ENCODE data around the gene CD48.
"Not testable (repeated sequence)": the region's sequence is repeated elsewhere in the genome, so short reads cannot be mapped to it uniquely, and the experiment has no call there.

CD48 gene

GRCh38 chr1:160741092-160741501, 29.5 kb upstream of the CD48 start:
- DNase-seq: no peak

DNA sequence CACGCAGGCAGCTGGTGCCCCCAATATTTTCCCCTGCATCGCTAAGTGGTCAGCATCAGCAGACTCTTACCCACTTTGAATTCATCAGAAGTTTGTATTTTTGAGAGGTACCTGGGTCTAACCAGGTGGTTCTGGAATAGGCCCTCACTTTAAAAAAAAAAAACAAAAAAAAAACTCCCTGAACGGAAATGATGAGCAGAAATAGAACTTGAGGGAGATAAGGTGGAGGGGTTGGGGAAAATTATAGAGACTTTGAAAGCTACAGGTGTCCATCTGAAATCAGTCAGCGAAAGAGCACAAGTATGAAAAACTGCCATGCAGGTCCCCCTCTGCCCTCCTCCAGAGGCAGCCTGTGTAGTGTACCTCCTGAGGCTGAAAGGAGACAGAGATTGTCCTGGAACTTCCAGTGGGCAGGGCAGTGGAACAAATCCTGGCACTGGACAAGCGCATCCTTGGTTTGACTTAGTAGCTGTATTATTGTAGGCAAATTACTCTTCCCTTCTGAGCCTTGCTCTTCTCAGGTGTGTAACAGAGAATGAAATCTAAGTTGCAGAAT, 28.6 kb upstream of the CD48 start:
- no peak for DNase-seq

DNA sequence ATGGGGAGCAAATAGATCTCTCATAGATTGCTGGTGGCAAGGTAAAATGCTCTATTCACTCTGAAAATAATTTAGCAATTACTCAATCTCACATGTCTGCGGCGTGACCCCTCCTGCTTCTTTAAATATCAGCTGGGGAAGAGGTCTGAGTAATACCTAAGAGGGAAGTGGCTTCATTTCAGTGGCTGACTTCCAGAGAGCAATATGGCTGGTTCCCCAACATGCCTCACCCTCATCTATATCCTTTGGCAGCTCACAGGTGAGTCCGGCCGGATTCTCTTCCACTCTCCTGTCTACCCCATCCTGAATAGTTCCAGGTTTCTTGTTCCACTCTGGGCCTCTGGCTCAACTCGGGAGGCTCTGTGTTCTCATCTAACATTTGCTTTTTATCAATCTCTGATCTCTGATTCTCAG, 27.5 kb upstream of the CD48 start, which contains the start of gene SLAMF7:
SLAMF7 (plus strand) TSS at position 150 of the 414 bp plus-strand sequence; CDS start at position 205, 55 bp downstream.
- DNase-seq: no peak

- no peak for DNase-seq
These were observed 26.6 kb upstream of the CD48 start for GRCh38 chr1:160738271-160738670.

DNA sequence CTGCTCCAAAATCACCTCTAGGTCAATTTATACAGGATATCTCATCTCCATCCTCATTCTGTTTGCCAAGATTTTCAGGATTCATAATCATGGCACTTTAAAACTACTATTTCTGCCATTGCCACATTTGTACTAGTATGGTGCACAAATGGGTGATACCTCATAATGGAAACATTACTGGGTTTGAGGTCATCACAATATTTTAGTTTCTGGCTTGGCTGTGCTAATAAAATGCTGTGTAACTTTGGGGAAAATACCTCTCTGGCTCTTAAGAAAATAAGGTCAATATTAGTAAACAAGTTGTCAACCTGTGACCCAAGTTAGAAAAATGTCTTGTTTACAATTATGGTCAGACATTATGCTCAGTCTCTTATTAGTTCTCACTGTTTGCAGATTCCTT, 22.7 kb upstream of the CD48 start:
- DNase-seq: no peak

DNA sequence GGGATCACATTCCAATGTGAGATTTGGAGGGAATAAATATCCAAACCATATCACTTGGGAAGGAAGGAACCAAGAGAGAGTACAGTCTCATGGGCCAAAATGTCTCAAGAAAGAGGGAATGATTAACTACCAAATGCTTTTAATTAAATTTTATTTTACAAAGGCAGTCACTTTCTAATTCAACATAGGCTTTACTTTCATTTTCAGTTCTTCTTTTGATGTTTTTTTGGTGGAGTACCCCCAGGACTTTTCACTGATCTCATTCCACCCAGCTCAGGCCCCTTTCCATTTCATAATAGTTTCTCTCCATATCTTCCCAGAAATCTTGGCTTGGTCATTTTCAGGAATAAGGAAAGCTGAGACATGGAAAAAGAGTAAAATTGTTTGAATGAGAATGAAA, 22.3 kb upstream of the CD48 start:
- DNase-seq: no peak

DNA sequence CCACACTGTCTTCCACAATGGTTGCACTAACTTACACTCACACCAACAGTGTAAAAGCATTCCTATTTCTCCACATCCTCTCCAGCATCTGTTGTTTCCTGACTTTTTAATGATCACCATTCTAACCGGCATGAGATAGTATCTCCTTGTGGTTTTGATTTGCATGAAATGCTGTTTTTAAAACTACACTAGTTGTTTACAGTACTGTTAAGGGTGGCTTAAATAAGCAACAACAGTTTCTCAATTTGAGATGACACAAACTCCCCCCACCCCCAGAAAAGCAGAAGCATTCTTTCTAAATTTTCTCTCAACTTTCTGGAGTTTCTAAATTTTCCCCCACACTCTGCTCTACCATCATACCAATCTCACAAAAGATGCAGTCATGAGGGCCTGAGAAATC, 20.4 kb upstream of the CD48 start:
- no peak for DNase-seq

DNA sequence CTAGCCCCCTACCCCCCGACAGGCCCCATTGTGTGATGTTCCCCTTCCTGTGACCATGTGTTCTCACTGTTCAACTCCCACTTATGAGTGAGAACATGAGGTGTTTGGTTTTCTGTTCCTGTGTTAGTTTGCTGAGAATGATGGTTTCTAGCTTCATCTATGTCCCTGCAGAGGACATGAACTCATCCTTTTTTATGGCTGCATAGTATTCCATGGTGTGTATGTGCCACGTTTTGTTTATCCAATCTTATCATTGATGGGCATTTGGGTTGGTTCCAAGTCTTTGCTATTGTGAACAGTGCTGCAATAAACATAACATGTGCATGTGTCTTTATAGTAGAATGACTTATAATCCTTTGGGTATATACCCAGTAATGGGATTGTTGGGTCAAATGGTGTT, 19.9 kb upstream of the CD48 start:
- not testable (repeated sequence) for DNase-seq

- DNase-seq: no peak
These were observed 15.7 kb upstream of the CD48 start for GRCh38 chr1:160727316-160727640.

DNA sequence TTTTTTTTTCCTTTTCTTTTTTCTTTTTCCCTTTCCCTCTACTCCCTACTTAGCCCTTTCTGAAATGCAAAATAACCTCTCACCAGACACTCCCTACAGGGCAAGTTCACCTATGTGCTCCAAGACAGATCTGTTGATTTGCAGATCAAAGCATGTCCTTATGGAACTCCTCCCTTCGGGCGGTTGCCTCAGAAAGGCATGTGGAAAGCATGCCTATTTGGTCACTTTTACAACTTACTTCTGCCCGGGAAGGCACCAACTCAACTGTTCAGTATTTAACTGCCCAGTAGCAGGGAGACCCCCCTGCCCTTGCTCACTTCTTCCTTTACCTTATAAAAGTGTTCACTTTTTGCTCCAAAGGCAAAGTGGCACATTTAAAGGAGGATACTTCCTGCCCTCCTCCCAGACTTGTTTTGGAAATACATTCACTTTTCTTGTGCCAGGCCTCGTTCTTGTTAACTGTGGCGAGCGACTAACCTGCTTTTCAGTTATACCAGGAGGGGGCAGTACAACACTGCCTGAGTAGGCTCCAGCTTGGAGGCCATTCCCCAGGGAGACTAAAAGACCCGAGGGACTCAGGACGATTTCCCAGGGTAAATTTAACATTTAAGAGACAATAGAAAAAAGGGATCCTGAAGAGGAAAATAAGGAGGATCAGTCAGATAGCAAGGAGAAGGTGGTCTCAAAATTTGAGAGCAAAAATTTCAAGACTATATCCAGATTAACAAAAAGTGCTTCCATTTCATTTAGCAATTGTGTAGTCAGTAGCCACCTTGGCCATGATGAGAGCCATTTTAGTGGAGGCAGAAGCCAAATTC, 15.1 kb upstream of the CD48 start:
- peak; percentile 43 for DNase-seq

GRCh38 chr1:160726114-160726497, 14.5 kb upstream of the CD48 start:
- DNase-seq: no peak

DNA sequence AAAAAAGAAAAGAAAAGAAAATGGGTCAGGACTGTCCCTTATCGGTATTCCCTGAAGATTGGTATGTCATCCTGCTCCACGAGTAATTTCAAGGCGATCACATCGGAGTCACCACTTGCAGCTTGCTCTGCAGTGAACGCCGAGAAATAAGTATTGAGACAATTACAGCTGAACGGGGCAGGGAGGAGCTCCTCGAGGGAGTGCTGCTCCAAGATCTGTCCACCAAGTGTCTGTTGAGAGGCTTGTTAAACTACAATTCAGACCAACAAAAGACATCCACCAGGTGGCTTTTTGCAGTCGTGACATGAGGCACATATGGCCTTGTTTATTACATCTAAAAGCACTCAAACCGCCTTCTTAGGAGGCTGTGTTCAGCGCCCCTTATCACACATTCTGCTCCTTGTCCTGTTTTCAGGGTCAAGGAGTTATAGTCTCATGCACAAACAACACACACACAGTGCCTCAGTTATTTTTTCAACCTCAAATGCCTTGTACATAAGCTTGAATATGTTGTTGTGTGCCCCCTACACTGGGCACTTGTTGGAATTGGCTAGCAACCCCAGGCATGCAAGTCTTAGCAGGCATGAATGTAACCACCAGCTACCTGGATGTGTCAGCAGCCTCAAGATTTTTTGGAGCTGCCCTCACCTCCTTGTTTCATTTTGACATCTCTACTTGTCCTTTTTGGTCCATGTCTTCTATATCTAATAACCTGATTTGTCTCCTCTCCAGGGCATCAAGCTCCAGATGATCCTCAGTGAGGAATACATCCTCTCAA, 13.0 kb upstream of the CD48 start:
- no peak for DNase-seq

GRCh38 chr1:160723332-160723731, 11.7 kb upstream of the CD48 start:
- no peak for DNase-seq

DNA sequence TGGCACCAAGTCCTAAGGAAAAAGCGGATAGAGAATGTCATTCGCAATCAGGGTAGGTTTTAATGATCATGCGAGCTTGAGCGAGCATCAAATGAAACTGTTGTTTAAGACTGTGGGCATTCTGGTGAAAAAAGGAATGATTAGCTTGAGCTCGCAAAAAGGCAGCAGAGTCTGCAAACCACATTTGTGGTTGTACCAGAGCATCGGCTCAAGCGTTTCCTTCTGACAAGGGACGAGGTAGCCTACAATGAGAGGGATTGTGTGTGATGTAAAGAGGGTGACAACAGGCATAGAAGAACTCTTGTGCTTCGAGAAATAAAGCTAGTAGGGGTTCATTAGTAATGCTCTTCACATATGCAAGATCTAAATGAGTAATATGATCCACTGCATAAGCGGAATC, 11.1 kb upstream of the CD48 start:
- no peak for DNase-seq

GRCh38 chr1:160721473-160721872, 9.9 kb upstream of the CD48 start:
- DNase-seq: no peak

GRCh38 chr1:160720356-160721085, 8.9 kb upstream of the CD48 start:
- DNase-seq: no peak

GRCh38 chr1:160718210-160718609, 6.6 kb upstream of the CD48 start:
- no peak for DNase-seq

DNA sequence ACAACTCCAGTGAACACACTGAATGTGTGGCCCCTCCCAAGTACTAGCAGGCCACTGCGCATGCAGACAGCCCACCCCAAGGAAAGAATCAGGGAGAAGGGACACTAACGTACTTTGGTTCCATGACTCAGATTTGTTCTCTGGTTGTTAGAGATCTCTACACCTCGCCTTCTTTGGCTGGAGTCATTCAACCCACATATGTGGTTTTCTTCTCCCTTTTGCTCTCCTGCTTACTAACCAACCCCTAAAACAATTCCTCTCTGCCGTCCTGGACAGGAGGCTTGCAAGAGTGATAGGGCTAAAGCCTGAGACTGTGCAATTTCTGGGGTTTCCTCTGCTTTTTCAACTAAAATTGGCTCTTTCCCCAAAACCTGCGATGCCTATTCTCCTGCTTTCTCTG, 5.7 kb upstream of the CD48 start:
- no peak for DNase-seq

- no peak for DNase-seq
These were observed 4.4 kb upstream of the CD48 start for GRCh38 chr1:160716013-160716412.

- DNase-seq: not testable (repeated sequence)
These were observed 2.5 kb upstream of the CD48 start for GRCh38 chr1:160714034-160714648.

DNA sequence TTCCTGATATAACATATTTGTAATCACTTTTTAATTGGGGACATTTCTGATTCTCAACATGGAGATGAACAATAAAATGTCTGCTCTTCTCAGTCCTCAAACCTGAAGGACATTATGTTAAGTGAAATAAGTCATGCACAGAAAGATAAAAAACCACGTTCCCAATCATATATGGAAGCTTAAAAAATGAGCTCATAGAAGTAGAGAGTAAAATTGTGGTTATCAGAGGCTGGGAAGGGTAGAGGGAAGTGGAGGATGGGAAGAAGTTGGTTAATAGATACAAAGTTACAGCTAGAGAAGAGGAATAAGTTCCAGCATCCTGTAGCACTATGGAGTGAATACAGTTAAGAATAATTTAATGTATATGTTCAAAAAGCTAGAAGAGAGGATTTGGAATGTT, 1.5 kb upstream of the CD48 start:
- no peak for DNase-seq

GRCh38 chr1:160712525-160713080, 981 bp upstream of the CD48 start:
- not testable (repeated sequence) for DNase-seq

DNA sequence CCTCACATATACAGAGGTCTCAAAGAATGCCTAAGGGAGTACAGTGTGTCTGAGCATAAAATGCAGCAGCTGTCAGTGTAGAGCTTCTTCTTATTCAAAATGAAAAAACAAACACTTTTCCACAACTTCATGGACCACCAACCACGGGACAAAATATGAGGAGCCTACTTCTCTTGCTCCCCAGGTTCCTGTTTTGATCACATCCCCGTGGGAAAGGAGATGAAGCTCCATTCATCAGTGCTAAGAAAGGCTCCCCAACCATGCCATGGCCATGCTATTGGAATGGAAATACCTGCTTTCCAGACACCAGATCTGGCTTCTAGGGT, 383 bp downstream of the CD48 start:
- DNase-seq: no peak

Data from NCI-H1105 (cell line).